Measurements from ENCODE around the gene CRISP1.
"Not testable (repeated sequence)": the region's sequence is repeated elsewhere in the genome, so short reads cannot be mapped to it uniquely, and the experiment has no call there.

The CRISP1 gene

DNA sequence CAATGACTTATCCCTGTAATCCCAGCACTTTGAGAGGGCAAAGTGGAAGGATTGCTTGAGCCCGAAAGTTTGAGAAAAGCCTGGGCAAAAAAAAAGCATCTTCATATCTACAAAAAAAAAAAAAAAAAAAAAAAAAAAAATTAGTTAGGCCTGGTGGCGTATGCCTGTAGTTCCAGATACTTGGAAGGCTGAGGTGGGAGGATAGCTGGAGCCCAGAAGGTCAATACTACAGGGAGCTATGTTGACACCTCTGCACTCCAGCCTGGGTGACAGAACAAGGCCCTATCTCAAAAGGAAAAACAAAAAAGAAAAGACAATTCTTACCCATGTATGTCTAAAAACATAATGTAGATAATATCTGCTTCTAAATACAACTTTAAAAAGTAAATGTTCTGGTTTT is 27.2 kb downstream of the CRISP1 start:
- no peak for DNase-seq

DNA sequence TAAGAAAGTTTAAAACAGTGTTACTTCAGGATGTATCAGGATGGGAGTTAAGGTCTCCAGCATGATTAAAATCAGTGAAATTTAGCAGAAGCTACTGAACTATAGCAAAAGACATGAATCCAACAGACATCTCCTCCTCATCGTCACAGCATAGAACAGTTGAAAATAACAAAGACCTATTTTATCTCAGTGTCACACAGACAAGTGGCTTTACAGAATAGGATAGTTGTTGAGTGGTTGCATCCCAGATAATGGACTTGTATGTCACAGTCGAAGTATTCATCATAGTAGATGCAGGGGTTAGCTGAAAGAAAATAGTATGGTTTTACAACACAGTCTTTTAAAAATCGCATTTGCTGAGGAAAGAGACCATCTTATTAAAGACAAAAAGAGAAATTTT is 31.2 kb downstream of the CRISP1 start:
- no peak for DNase-seq

DNA sequence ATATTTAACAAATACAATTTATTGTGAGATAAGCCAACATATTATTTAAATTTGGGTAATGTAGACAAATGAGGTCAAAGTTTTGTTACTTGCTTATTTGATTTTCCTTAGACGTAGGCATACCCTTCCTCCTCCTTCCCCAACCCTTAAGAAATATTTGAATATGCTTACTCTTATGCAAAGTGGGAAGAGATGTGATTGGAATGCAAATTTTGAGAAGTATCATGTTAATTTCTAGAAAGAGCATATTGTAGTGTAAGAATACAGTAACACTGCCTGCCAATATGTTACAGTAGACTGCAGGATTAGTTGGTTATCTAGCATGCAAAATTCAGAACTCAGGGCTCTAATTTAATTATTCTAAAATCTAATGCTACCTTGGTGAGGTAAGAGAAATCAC is 32.9 kb downstream of the CRISP1 start:
- DNase-seq = no peak

DNA sequence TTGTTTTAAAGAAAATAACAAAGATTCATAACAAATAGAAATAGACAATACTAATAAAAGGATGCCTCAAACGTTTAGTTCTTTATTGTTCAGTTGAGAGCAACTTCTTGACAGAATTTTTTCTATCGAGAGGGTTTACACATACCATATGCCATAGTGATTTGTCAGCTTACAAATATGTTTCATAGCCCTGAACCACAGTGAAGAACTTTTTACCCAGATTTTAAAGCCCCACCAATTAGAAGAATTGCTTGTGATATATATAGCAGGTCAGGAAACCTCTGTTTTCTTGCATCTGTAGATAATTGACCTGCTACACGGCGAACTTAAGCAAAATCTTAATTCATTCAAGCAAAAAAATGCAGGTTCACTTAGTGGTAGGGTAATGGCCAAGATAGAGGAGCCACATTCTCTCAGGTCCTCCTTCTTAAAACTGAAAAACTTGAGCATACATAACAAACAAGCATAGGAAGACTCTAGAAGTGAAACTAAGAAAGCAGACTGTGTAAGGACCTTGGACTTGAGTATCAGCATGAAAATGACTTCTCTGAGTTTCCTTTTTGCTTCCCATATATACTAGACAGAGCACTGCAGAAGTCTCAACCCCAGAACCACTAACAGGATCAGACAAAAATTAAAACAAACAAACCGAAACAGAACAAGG is 39.5 kb downstream of the CRISP1 start:
- no peak for DNase-seq

DNA sequence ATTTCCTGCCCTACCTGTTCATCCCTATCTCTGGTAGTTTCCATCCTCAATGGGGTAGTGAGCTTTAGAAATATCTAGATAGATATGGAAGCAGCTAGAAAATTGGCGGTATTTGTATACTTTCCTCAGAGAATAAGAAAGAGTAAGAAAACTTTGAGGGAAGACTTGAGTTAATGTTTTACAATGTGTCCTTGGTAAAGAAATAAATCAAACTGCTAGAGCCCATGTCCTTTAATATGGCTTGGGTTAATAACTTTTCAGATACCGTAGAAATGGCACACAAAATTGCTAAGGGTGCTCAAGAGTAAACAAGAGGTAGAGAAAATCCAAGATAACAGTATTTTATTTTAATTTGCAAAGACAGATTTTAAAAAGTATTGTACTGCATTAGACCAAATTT is 51.2 kb downstream of the CRISP1 start:
- DNase-seq = no peak

DNA sequence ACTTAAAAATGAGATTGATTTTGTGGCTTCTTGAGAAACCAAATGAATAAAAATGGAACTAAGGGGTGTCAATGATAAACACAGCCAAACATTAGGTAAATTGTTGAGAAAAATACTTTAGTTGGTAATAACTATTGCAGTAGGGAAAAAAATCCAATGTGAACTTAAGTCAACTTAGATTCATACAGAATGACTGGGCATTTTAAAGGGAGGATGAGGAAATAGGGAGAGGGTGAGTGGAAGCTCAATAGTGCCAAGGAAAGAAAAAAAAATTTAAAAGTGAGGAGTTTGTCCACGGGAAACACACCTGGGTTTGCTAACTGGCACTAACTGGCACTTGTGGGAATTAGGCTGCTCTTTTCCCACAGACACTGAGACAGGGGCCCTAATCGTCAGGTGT is 53.1 kb downstream of the CRISP1 start:
- no peak for DNase-seq

DNA sequence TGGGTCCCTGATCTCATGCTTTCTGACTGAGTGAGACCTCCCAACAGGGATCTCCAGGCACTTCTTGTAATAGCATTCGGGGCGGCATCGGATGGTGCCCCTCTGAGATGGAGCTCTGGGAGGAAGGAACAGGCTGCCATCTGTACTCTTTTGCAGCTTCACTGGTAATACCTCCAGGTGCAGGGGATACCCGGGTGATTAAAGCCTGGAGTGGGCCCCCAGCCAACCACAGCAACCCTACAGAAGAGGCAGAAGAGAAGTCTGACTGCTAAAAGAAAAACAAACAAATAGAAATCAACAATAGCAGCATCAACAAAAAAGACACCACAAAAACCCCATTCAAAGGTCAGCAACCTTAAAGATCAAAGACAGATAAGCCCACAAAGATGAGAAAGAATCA is 60.2 kb downstream of the CRISP1 start:
- no peak for DNase-seq

DNA sequence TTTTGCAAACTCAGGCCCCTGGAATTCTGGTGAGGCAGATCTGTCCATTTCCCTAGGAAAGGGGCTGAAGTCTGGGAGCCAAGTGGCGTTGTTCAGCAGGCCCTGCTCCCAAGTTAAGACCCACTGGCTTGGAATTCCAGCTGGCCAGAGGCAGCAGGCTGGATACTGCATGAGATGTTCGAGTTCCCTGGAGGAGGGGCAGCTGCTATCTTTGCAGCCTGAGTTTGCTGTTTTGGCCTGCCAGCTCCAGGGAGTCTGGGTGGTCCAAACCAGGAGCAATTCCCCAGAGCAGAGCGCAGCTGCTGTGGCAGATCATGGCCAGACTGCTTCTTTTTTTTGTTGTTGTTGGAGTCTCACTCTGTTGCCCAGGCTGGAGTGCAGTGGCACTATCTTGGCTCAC is 61.1 kb downstream of the CRISP1 start:
- DNase-seq = no peak

DNA sequence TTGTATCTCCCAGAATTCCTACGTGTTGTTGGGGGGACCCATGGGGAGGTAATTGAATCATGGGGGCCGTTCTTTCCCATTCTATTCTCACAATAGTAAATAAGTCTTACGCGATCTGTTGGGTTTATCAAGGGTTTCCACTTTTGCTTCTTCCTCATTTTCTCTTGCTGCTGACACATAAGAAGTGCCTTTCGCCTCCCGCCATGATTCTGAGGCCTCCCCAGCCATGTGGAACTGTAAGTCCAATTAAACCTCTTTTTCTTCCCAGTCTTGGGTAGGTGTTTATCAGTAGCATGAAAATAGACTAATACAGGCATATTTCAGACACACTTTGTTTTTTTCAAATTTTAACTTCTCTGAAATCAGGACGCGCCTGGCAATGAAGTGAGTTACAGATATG is 64.8 kb downstream of the CRISP1 start:
- DNase-seq = no peak

DNA sequence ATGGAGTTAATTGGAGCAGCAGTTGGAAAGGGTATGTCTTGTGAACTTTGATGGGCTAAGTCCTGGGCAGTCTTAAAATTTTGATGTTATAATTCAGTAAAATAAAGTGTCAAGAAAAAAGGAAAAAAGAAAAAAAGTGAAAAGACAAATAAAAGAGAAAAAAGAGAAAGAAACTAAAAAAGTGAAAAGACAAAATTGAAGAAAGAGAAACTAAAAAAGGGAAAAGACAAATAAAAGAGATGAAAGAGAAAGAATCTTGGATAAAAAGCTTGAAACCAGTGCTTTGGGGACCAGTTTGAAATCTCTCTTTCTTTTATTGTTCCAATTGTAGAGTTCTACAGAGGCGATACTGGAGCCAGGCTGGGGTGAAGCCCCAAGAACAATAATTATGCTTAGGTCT is 67.2 kb downstream of the CRISP1 start:
- no peak for DNase-seq

DNA sequence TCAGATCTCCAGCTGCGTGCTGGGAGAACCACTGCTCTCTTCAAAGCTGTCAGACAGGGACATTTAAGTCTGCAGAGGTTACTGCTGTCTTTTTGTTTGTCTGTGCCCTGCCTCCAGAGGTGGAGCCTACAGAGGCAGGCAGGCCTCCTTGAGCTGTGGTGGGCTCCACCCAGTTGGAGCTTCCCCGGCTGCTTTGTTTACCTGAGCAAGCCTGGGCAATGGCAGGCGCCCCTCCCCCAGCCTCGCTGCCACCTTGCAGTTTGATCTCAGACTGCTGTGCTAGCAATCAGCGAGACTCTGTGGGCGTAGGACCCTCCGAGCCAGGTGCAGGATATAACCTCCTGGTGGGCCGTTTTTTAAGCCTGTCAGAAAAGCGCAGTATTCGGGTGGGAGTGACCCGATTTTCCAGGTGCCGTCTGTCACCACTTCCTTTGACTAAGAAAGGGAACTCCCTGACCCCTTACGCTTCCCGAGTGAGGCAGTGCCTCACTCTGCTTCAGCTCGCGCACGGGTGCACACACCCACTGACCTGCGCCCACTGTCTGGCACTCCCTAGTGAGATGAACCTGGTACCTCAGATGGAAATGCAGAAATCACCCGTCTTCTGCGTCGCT is 69.4 kb downstream of the CRISP1 start:
- not testable (repeated sequence) for DNase-seq

DNA sequence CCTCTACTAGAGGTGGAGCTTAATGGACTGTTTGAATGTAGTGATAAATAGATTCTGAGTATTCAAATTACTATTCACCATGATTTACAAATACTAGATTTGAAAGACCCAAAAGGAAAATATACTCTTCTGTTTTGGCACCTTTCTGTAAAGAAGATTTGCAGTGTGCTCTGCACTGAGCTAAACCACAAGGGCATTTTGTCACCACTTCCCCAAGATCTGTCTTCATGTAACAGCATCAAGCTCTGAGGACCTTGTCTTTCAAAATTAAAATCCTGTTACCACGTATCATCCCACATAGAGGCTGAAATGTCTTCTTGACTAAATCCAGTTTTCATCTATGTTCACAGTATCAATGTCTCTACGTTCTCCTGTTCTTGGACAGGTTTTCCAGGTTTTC is 76.0 kb downstream of the CRISP1 start:
- no peak for DNase-seq

DNA sequence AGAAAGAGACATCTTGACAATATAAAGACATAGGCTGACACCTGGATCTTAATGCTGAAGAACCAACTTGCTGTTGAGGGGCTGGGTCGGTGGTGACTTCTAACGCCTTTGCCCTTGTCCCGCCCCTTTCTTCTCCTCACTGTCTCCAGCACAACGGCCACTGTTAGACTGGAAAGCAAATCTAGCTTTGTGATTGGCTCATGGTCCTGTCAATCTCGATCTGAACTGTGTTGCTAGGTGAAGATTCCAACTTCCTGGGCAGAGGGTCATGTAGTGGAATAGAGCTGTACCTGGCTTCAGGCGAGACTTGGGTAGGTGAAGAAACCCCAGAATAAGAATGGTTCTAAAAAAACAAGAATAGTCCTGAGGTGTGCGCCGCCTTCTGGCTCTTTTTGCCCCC is 79.2 kb downstream of the CRISP1 start, which contains the start of gene PGK2:
Gene PGK2, minus strand, starts transcription at position 110 of the 400 bp plus-strand sequence. Its CDS starts 98 bp downstream, at position 12.
- DNase-seq = no peak

DNA sequence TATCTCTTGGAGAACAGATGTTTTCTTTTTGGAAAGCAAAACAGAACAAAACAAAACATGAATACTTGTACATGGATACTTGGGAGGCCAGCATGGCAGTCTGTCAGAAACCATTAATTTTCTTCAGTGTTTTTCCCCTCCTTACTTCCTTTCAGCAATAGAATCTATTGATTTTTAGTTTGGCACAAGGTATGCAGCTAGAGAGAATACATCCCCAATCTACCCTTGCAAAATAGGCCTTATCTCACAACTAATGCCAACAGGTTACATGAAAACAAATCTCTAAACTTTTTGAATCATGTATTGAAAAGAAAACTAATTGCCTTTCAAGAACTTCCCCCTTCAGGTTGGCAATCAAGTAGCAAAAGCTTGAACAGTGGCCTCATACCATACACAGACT is 82.1 kb downstream of the CRISP1 start:
- DNase-seq = no peak
